Measurements from ENCODE around the gene DNAJB13. TPM values are rescaled to one million over a fixed set of nuclear protein-coding genes. Genes with fewer than 3 reads are reported as not detected.

The DNAJB13 gene
- total RNA-seq, 1 experiment from 2014 or later: 0.29 TPM

DNA sequence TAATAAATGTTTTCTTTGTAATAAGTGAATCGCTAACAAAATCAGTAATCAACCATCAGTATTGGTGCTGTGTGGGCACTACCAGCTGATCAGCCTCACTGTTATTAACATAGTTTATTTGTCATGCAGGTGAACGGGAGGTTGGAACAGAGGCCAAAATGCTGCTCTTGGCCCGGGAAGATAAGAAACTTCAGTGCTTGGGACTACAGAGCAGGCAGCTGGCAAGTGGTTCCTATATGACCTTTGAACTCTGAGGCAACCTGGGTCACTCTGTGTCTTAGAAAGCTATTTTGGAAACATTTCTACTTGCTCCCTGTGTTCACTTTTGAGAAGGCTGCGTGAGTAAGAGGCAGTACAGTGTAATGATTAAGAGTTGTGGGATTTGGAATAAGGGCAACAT, 36.5 kb upstream of the DNAJB13 start:
- H3K36me3 ChIP-seq (ENCODE audit: low read depth, low read length): peaks cover 5% of the 10 kb centered on the region; the same call in 1 of the 2 replicates
- no peaks in the 10 kb centered on the region for H3K27me3 ChIP-seq (ENCODE audit: low read length)
- no peak for TF ChIP-seq CTCF (conservative IDR thresholded peaks at IDR 0.05; ENCODE audit: low read depth, low read length)
- ATAC-seq: no peak
- H2AFZ ChIP-seq (ENCODE audit: low read length): no peak overlapping the region
- no TSS peak for BruUV-seq (replicated peaks)
- ChIA-PET POLR2A (ENCODE audit: unreplicated experiment) (no interaction called here), CTCF (no interaction called here)
- no peak overlapping the region for H3K27ac ChIP-seq (ENCODE audit: low read length)
- intact Hi-C loops (cut with micrococcal nuclease): no loop called here
- no peak overlapping the region for H3K4me2 ChIP-seq (ENCODE audit: low read length)
- no peaks in the 10 kb centered on the region for H4K20me1 ChIP-seq (ENCODE audit: low read length)
- H3K4me3 ChIP-seq (ENCODE audit: low read length): no peak overlapping the region
- H3K4me1 ChIP-seq (ENCODE audit: insufficient read depth, low read length): peaks cover 3% of the 10 kb centered on the region; the same call in 1 of the 2 replicates
- no peak for DNase-seq
- H3K9me2 ChIP-seq (replicated peaks; ENCODE audit: low read length): no peaks in the 10 kb centered on the region
- no peaks in the 10 kb centered on the region for H3F3A ChIP-seq (ENCODE audit: low read length, unreplicated experiment)
- H3K9ac ChIP-seq (ENCODE audit: low read length): no peak overlapping the region
- no peaks in the 10 kb centered on the region for H3K79me2 ChIP-seq (ENCODE audit: low read length)
- H3K9me3 ChIP-seq (ENCODE audit: low read length): no peaks in the 10 kb centered on the region

DNA sequence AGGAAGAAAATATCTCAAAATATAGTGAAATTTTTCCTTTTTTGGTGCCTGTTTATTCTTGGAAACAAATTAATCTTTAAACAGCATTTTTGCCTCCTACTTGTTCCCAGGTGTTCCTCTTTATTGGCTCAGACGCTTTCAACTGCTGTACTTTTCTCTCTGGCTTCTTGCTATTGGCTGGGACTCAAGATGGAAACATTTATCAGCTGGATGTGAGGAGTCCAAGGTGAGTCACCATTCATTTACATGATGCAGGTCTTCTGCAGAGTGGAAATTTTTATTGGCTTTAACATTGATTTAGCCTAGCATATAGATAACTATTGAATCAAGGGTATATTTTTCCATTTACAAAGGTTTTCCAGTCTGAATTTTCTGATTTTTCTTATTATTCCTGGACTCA, 34.4 kb upstream of the DNAJB13 start:
- TF ChIP-seq CTCF (conservative IDR thresholded peaks at IDR 0.05; ENCODE audit: low read depth, low read length) (no peak), EZH2 (IDR thresholded peaks at IDR 0.05; ENCODE audit: low read length, unreplicated experiment) (no peak), EZH2phosphoT487 (IDR thresholded peaks at IDR 0.05; ENCODE audit: borderline replicate concordance, low read length) (no peak)
- Histone ChIP-seq H3K27ac (ENCODE audit: low read length) (no peak overlapping the region), H3K9ac (ENCODE audit: low read length) (no peak overlapping the region), H2AFZ (ENCODE audit: low read length) (no peak overlapping the region), H3K4me2 (ENCODE audit: low read length) (no peak overlapping the region), H3K4me1 (ENCODE audit: insufficient read depth, low read length) (peaks cover 3% of the 10 kb centered on the region; the same call in 1 of the 2 replicates), H3K79me2 (ENCODE audit: low read length) (no peaks in the 10 kb centered on the region), H4K20me1 (ENCODE audit: low read length) (no peaks in the 10 kb centered on the region), H3K4me3 (ENCODE audit: low read length) (no peak overlapping the region), H3K9me3 (ENCODE audit: low read length) (no peaks in the 10 kb centered on the region), H3K9me2 (replicated peaks; ENCODE audit: low read length) (no peaks in the 10 kb centered on the region), H3K27me3 (ENCODE audit: low read length) (no peaks in the 10 kb centered on the region), H3F3A (ENCODE audit: low read length, unreplicated experiment) (no peaks in the 10 kb centered on the region), H3K36me3 (ENCODE audit: low read depth, low read length) (peaks cover 8% of the 10 kb centered on the region; the same call in 1 of the 2 replicates)
- ChIA-PET CTCF (interaction anchor here (0.5 to 1.2 kb wide), 3 partner anchors 15 to 404 kb away, joined by 3 to 5 read pairs (median 5); no protein-coding TSS in a partner anchor), POLR2A (ENCODE audit: unreplicated experiment) (interaction anchor here (0.7 kb wide), 1 partner anchor 137 kb away, joined by 4 read pairs; no protein-coding TSS in a partner anchor)
- intact Hi-C loops (cut with micrococcal nuclease): no loop called here
- ATAC-seq (peak; percentile 61), DNase-seq (peak; percentile 40)
- no TSS peak for BruUV-seq (replicated peaks)

DNA sequence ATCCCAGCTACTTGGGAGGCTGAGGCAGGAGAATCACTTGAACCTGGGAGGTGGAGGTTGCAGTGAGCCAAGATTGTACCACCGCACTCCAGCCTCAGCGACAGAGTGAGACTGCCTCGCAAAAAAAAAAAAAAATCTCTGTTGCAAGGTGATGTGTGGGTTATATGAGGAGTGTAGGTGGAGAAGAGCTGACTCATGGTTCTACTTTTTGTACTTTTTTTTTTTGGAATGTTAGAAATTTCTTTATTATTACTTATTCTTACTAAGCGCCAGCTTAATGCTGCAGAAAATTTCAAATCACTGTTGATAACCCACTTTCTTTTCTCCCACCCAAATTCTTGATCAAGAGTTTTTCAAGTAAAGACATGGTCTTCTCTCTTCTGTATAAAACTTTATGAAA, 29.6 kb upstream of the DNAJB13 start:
- no peaks in the 10 kb centered on the region for H4K20me1 ChIP-seq (ENCODE audit: low read length)
- ATAC-seq (no peak), DNase-seq (no peak)
- no peaks in the 10 kb centered on the region for H3K79me2 ChIP-seq (ENCODE audit: low read length)
- H3K9me3 ChIP-seq (ENCODE audit: low read length): no peaks in the 10 kb centered on the region
- no peak overlapping the region for H3K4me3 ChIP-seq (ENCODE audit: low read length)
- H3K9ac ChIP-seq (ENCODE audit: low read length): no peak overlapping the region
- peaks cover 10% of the 10 kb centered on the region; the same call in 1 of the 2 replicates for H3K36me3 ChIP-seq (ENCODE audit: low read depth, low read length)
- ChIA-PET POLR2A (ENCODE audit: unreplicated experiment) (interaction anchor here (0.6 kb wide), 1 partner anchor 43 kb away, joined by 4 read pairs; no protein-coding TSS in a partner anchor), CTCF (no interaction called here)
- H2AFZ ChIP-seq (ENCODE audit: low read length): no peak overlapping the region
- no peak for TF ChIP-seq EZH2 (IDR thresholded peaks at IDR 0.05; ENCODE audit: low read length, unreplicated experiment)
- TF ChIP-seq EZH2phosphoT487 (IDR thresholded peaks at IDR 0.05; ENCODE audit: borderline replicate concordance, low read length): no peak
- no peak for TF ChIP-seq CTCF (conservative IDR thresholded peaks at IDR 0.05; ENCODE audit: low read depth, low read length)
- H3K9me2 ChIP-seq (replicated peaks; ENCODE audit: low read length): no peaks in the 10 kb centered on the region
- H3K4me1 ChIP-seq (ENCODE audit: insufficient read depth, low read length): peaks cover 3% of the 10 kb centered on the region; the same call in 1 of the 2 replicates
- no peak overlapping the region for H3K27ac ChIP-seq (ENCODE audit: low read length)
- no peaks in the 10 kb centered on the region for H3K27me3 ChIP-seq (ENCODE audit: low read length)
- BruUV-seq (replicated peaks): no TSS peak
- peaks cover 3% of the 10 kb centered on the region for H3F3A ChIP-seq (ENCODE audit: low read length, unreplicated experiment)
- no peak overlapping the region for H3K4me2 ChIP-seq (ENCODE audit: low read length)
- intact Hi-C loops (cut with micrococcal nuclease): no loop called here

Measured in PC-3 (cell line).